Amniotic epithelial cell (primary cell): Measurements from ENCODE around the gene ATP9A.

ENCODE experiments used
- DNase-seq: peaks from one replicate; pipeline ENCODE4 v3.0.0-alpha.2; 2010; ENCODE audit warnings: low read depth

ATP9A gene

GRCh38 chr20:51627586-51627985 lies 140.6 kb downstream of the ATP9A start:
- DNase-seq, result no peak

- no peak for DNase-seq
Measured at GRCh38 chr20:51625105-51625504, 143.1 kb downstream of the ATP9A start.

GRCh38 chr20:51624157-51624731 lies 143.9 kb downstream of the ATP9A start:
- DNase-seq, result peak; percentile 58

GRCh38 chr20:51623255-51623654 lies 144.9 kb downstream of the ATP9A start:
- DNase-seq, result no peak

- DNase-seq, result peak; percentile 36
Measured at GRCh38 chr20:51622004-51622874, 146.0 kb downstream of the ATP9A start.

GRCh38 chr20:51620432-51620831 lies 147.8 kb downstream of the ATP9A start:
- no peak for DNase-seq

GRCh38 chr20:51616060-51616459 lies 152.1 kb downstream of the ATP9A start:
- DNase-seq, result no peak

- DNase-seq, result no peak
Measured at GRCh38 chr20:51614687-51615086, 153.5 kb downstream of the ATP9A start.

- DNase-seq, result no peak
Measured at GRCh38 chr20:51613580-51613979, 154.6 kb downstream of the ATP9A start.

- no peak for DNase-seq
Measured at GRCh38 chr20:51612896-51613295, 155.3 kb downstream of the ATP9A start.

- no peak for DNase-seq
Measured at GRCh38 chr20:51611625-51611890, 156.6 kb downstream of the ATP9A start.

GRCh38 chr20:51610761-51611624 lies 157.2 kb downstream of the ATP9A start:
- no peak for DNase-seq

GRCh38 chr20:51610111-51610510 lies 158.1 kb downstream of the ATP9A start:
- no peak for DNase-seq

GRCh38 chr20:51609251-51609650 lies 158.9 kb downstream of the ATP9A start:
- no peak for DNase-seq

- DNase-seq, result no peak
Measured at GRCh38 chr20:51608061-51608460, 160.1 kb downstream of the ATP9A start.

- DNase-seq, result no peak
Measured at GRCh38 chr20:51607170-51607569, 161.0 kb downstream of the ATP9A start.

GRCh38 chr20:51604851-51605250 lies 163.3 kb downstream of the ATP9A start:
- DNase-seq, result no peak

- no peak for DNase-seq
Measured at GRCh38 chr20:51602131-51602530, 166.1 kb downstream of the ATP9A start.

GRCh38 chr20:51600950-51601349 lies 167.2 kb downstream of the ATP9A start:
- no peak for DNase-seq

GRCh38 chr20:51600016-51600420 lies 168.2 kb downstream of the ATP9A start:
- no peak for DNase-seq

GRCh38 chr20:51598556-51598955 lies 169.6 kb downstream of the ATP9A start:
- no peak for DNase-seq

- DNase-seq, result no peak
Measured at GRCh38 chr20:51597389-51598231, 170.6 kb downstream of the ATP9A start.
